K562 (cell line): ENCODE measurements around the gene PCYT1A.

Experiments used
- CBX8 ChIP-seq: fragments of 200-600 bp; sonication (generic); IDR thresholded peaks from 2 replicates; pipeline ENCODE4 v1.6.1; 2012; ENCODE audit warnings: borderline replicate concordance, mixed run types, low read depth, mild to moderate bottlenecking, moderate library complexity, mixed read lengths, low read length, control low read depth, inconsistent platforms; ENCODE audit not compliant: poor library complexity, severe bottlenecking; ENCODE audit errors: extremely low read depth
- ETV6 ChIP-seq, 3 experiments: fragments of 150-350 bp in 1 of 3; sonication (generic) in 1 of 3; formaldehyde crosslinking in 1 of 3; IDR thresholded peaks; 2 replicates each; pipeline versions ENCODE4 v1.6.1 to v1.8.0; 2014 to 2022; ENCODE audit warnings: borderline replicate concordance in 2 of 3, low read depth in 2 of 3, antibody characterized with exemption in 1 of 3, low read length in 1 of 3, mild to moderate bottlenecking in 1 of 3, missing genetic modification reagents in 1 of 3
- EZH2 ChIP-seq: IDR thresholded peaks from 2 replicates; pipeline ENCODE4 v1.6.1; 2012; ENCODE audit warnings: low read depth, mild to moderate bottlenecking, inconsistent platforms, low read length, borderline replicate concordance
- FOS ChIP-seq: IDR thresholded peaks from 3 replicates; pipeline ENCODE4 v1.6.1; 2011; ENCODE audit not compliant: insufficient read length; ENCODE audit errors: extremely low read depth
- HNRNPK ChIP-seq: fragments of 200-400 bp; formaldehyde crosslinking; IDR thresholded peaks from one replicate; pipeline ENCODE4 v1.6.1; 2018; ENCODE audit warnings: mild to moderate bottlenecking, low read depth, low read length; ENCODE audit not compliant: poor library complexity, severe bottlenecking
- NFYB ChIP-seq: IDR thresholded peaks from 2 replicates; pipeline ENCODE4 v1.6.1; 2011; ENCODE audit warnings: mild to moderate bottlenecking, moderate library complexity; ENCODE audit not compliant: insufficient read length; ENCODE audit errors: extremely low read depth
- SREBF2 ChIP-seq: sonication (generic); formaldehyde crosslinking; IDR thresholded peaks from 2 replicates; pipeline ENCODE4 v1.4.0; 2020; ENCODE audit warnings: mild to moderate bottlenecking, missing genetic modification reagents
- USF1 ChIP-seq: sonication (generic); formaldehyde crosslinking; IDR thresholded peaks from 2 replicates; pipeline ENCODE4 v1.9.0; 2022; ENCODE audit warnings: mild to moderate bottlenecking, missing genetic modification reagents
- ZBTB9 ChIP-seq: fragments of 450-650 bp; formaldehyde crosslinking; IDR thresholded peaks from 2 replicates; pipeline ENCODE4 v1.4.0; 2020; ENCODE audit warnings: mild to moderate bottlenecking, moderate library complexity
- ZNF785 ChIP-seq: fragments of 250-450 bp; sonication (Bioruptor Pico); IDR thresholded peaks from 2 replicates; pipeline ENCODE4 v1.4.0; 2020; ENCODE audit warnings: mild to moderate bottlenecking
- TF ChIP-seq, protein P1 (sequence below), 3 experiments: IDR thresholded peaks in 2 of 3; conservative IDR thresholded peaks in 1 of 3; 2 replicates each; pipeline ENCODE4 v1.5.1; 2011 to 2012; ENCODE audit warnings: low read length in 3 of 3, mild to moderate bottlenecking in 3 of 3, control low read depth in 2 of 3, improper control_type of control experiment in 1 of 3, inconsistent platforms in 1 of 3, low read depth in 1 of 3, mixed read lengths in 1 of 3, moderate library complexity in 1 of 3; ENCODE audit not compliant: insufficient read depth in 2 of 3
- TF ChIP-seq, protein P2 (sequence below): sonication (generic); formaldehyde crosslinking; IDR thresholded peaks from 2 replicates; pipeline ENCODE4 v1.8.1; 2023; ENCODE audit warnings: mild to moderate bottlenecking, missing genetic modification reagents

GRCh38 chr3:196202516-196202970 lies 85.0 kb downstream of the PCYT1A start:
- TF ChIP-seq, protein P1, sequence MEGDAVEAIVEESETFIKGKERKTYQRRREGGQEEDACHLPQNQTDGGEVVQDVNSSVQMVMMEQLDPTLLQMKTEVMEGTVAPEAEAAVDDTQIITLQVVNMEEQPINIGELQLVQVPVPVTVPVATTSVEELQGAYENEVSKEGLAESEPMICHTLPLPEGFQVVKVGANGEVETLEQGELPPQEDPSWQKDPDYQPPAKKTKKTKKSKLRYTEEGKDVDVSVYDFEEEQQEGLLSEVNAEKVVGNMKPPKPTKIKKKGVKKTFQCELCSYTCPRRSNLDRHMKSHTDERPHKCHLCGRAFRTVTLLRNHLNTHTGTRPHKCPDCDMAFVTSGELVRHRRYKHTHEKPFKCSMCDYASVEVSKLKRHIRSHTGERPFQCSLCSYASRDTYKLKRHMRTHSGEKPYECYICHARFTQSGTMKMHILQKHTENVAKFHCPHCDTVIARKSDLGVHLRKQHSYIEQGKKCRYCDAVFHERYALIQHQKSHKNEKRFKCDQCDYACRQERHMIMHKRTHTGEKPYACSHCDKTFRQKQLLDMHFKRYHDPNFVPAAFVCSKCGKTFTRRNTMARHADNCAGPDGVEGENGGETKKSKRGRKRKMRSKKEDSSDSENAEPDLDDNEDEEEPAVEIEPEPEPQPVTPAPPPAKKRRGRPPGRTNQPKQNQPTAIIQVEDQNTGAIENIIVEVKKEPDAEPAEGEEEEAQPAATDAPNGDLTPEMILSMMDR (IDR thresholded peaks at IDR 0.05 in 2 of 3, conservative IDR thresholded peaks at IDR 0.05 in 1 of 3; ENCODE audit: insufficient read depth in 2 of 3, low read depth in 1 of 3, low read length in 3 of 3) = no peak
- TF ChIP-seq ZBTB9 (no peak), CBX8 (no peak), ZNF785 (CRISPR knock-in tag) (no peak), EZH2 (no peak), HNRNPK (no peak), NFYB (no peak), SREBF2 (no peak), USF1 (CRISPR knock-in tag) (no peak), FOS (no peak), ETV6 (IDR thresholded peaks at IDR 0.05; ENCODE audit: borderline replicate concordance in 1 of 2, low read depth in 2 of 2, low read length in 1 of 2) (no peak), ETV6 (CRISPR knock-in tag; IDR thresholded peaks at IDR 0.05; ENCODE audit: borderline replicate concordance) (no peak)
- TF ChIP-seq, protein P2, sequence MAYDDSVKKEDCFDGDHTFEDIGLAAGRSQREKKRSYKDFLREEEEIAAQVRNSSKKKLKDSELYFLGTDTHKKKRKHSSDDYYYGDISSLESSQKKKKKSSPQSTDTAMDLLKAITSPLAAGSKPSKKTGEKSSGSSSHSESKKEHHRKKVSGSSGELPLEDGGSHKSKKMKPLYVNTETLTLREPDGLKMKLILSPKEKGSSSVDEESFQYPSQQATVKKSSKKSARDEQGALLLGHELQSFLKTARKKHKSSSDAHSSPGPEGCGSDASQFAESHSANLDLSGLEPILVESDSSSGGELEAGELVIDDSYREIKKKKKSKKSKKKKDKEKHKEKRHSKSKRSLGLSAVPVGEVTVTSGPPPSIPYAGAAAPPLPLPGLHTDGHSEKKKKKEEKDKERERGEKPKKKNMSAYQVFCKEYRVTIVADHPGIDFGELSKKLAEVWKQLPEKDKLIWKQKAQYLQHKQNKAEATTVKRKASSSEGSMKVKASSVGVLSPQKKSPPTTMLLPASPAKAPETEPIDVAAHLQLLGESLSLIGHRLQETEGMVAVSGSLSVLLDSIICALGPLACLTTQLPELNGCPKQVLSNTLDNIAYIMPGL (CRISPR knock-in tag) = no peak
